ENCODE measurements around the gene PLIN5. TPM values are rescaled to one million over a fixed set of nuclear protein-coding genes. Genes with fewer than 3 reads are reported as not detected.

The PLIN5 gene
- total and polyA plus RNA-seq, 2 donors (not counting 1 experiment from before 2014, with no cell fraction given) = not detected

- H3K79me2 ChIP-seq (ENCODE audit: control insufficient read depth, insufficient read depth, low read length) = no peaks in the 10 kb centered on the region
- H3K9ac ChIP-seq (ENCODE audit: insufficient read depth, low read length) = no peak overlapping the region
- H3K4me1 ChIP-seq (ENCODE audit: control insufficient read depth, extremely low read depth, insufficient read depth, low read length) = no peaks in the 10 kb centered on the region
- TF ChIP-seq EZH2 (IDR thresholded peaks at IDR 0.05; ENCODE audit: low read length, missing control alignments) = no peak
- peak in 1 of 2 donors; percentile 29 for TF ChIP-seq CTCF (conservative IDR thresholded peaks at IDR 0.05 in 1 of 2, IDR thresholded peaks at IDR 0.05 in 1 of 2; ENCODE audit: low read depth in 1 of 2, low read length in 2 of 2)
- no peak overlapping the region for H3K4me2 ChIP-seq (ENCODE audit: extremely low read depth, insufficient read depth, low read length)
- H3K9me3 ChIP-seq (ENCODE audit: control insufficient read depth, insufficient read depth, low read depth, low read length) = no peaks in the 10 kb centered on the region
- no peaks in the 10 kb centered on the region for H3K36me3 ChIP-seq (ENCODE audit: control insufficient read depth, insufficient read depth, low read length)
- peak in 1 of 2 donors; percentile 14 for DNase-seq (ENCODE audit: low read depth in 2 of 2)
- H2AFZ ChIP-seq (ENCODE audit: low read length) = no peak overlapping the region
- no peaks in the 10 kb centered on the region for H3K27me3 ChIP-seq (ENCODE audit: control insufficient read depth, insufficient read depth, low read length)
- no peak overlapping the region for H3K27ac ChIP-seq (ENCODE audit: insufficient read depth, low read length)
- no peaks in the 10 kb centered on the region for H4K20me1 ChIP-seq (ENCODE audit: control insufficient read depth, extremely low read depth, insufficient read depth, low read length)
- no peak overlapping the region for H3K4me3 ChIP-seq (replicated peaks in 1 of 4; ENCODE audit: control extremely low read depth in 1 of 4, insufficient read depth in 1 of 4, low read depth in 3 of 4, low read length in 4 of 4)
Observed at GRCh38 chr19:4547303-4548237, 12.5 kb upstream of the PLIN5 start.

GRCh38 chr19:4543842-4544647 lies 9.0 kb upstream of the PLIN5 start:
- TF ChIP-seq EZH2 (IDR thresholded peaks at IDR 0.05; ENCODE audit: low read length, missing control alignments) (no peak), CTCF (conservative IDR thresholded peaks at IDR 0.05 in 1 of 2, IDR thresholded peaks at IDR 0.05 in 1 of 2; ENCODE audit: low read depth in 1 of 2, low read length in 2 of 2) (no peak)
- Histone ChIP-seq H4K20me1 (ENCODE audit: control insufficient read depth, extremely low read depth, insufficient read depth, low read length) (no peaks in the 10 kb centered on the region), H3K36me3 (ENCODE audit: control insufficient read depth, insufficient read depth, low read length) (no peaks in the 10 kb centered on the region), H3K4me2 (ENCODE audit: extremely low read depth, insufficient read depth, low read length) (no peak overlapping the region), H3K4me3 (replicated peaks in 1 of 4; ENCODE audit: control extremely low read depth in 1 of 4, insufficient read depth in 1 of 4, low read depth in 3 of 4, low read length in 4 of 4) (no peak overlapping the region), H3K79me2 (ENCODE audit: control insufficient read depth, insufficient read depth, low read length) (no peaks in the 10 kb centered on the region), H3K9ac (ENCODE audit: insufficient read depth, low read length) (no peak overlapping the region), H3K9me3 (ENCODE audit: control insufficient read depth, insufficient read depth, low read depth, low read length) (no peaks in the 10 kb centered on the region), H3K27me3 (ENCODE audit: control insufficient read depth, insufficient read depth, low read length) (no peaks in the 10 kb centered on the region), H2AFZ (ENCODE audit: low read length) (no peak overlapping the region), H3K27ac (ENCODE audit: insufficient read depth, low read length) (no peak overlapping the region), H3K4me1 (ENCODE audit: control insufficient read depth, extremely low read depth, insufficient read depth, low read length) (no peaks in the 10 kb centered on the region)
- DNase-seq (ENCODE audit: low read depth in 2 of 2) = no peak
